ENCODE results near the gene NTHL1.

DNA sequence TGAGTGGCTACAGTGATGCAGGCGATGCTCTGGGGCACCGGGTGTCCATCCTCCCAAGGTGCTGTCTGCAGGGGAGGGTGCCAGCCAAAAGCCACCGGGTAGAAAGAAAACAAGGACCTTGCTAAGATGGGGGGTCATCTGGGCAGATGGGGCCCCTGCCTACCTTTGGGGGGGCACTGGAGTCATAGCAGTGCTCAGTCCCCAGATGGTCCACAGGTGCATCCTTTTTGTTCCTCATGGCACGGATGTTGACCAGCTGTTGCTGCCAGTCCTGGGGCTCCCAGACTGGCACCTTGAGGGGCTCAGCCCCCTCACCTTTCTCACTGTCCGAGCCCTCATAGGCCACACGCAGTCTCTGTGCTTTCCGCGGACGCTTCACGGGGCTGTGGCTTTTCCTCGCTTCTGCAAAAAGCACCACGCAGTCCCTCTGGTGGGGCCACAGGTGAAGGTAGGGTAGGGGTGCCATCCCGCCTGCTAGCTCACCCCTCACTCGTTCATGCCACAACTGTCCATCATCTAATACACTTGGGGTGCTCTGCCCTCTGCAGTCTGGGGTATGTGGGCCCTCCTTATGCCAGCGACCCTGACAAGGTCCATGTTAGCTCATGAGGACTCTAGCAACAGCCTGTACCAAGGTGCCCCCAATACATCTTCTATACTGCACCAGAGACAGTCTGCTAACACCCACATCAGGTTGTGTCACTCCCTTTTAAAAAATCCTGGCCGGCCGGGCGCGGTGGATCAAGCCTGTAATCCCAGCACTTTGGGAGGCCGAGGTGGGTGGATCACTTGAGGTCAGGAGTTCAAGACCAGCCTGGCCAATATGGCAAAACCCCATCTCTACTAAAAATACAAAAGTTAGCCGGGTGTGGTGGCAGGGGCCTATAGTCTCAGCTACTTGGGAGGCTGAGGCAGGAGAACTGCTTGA is 1.4 kb downstream of the NTHL1 start:
- no peak for TF ChIP-seq ELF4 (IDR thresholded peaks at IDR 0.05)
- no peak for TF ChIP-seq BHLHE40 (IDR thresholded peaks at IDR 0.05; ENCODE audit: borderline replicate concordance)
- TF ChIP-seq ZNF384 (IDR thresholded peaks at IDR 0.05): no peak
- TF ChIP-seq FOXK2 (IDR thresholded peaks at IDR 0.05): no peak
- no peak for TF ChIP-seq FOXA1 (IDR thresholded peaks at IDR 0.05)
- no peak for TF ChIP-seq L3MBTL2 (conservative IDR thresholded peaks at IDR 0.05)
- no peak for TF ChIP-seq CTBP1 (IDR thresholded peaks at IDR 0.05; ENCODE audit: borderline replicate concordance)
- TF ChIP-seq SP1 (IDR thresholded peaks at IDR 0.05): no peak
- no peak for TF ChIP-seq FOXM1 (IDR thresholded peaks at IDR 0.05; ENCODE audit: borderline replicate concordance)
- no peak for TF ChIP-seq NFRKB (IDR thresholded peaks at IDR 0.05)
- TF ChIP-seq SUZ12 (IDR thresholded peaks at IDR 0.05): no peak
- TF ChIP-seq HDGF (IDR thresholded peaks at IDR 0.05; ENCODE audit: borderline replicate concordance): no peak
- no peak for TF ChIP-seq ARNT (IDR thresholded peaks at IDR 0.05)

All from HEK293T (cell line).